HL-60 (cell line): ENCODE results near the gene IPCEF1.

Experiments
- DNase-seq, 2 experiments: peaks; one replicate each; pipeline ENCODE4 v3.0.0-alpha.2; 2010 to 2020; ENCODE audit warnings: low read depth in 1 of 2, low spot score in 1 of 2
- H3K27ac ChIP-seq: fragments of 250-450 bp; sonication (Bioruptor Pico); replicated peaks from 2 replicates; pipeline ENCODE4 v1.5.1; 2020; ENCODE audit warnings: mild to moderate bottlenecking, moderate library complexity
- H3K27me3 ChIP-seq: fragments of 250-450 bp; sonication (Bioruptor Pico); 2 replicates; pipeline ENCODE4 v1.5.1; 2021; ENCODE audit warnings: mild to moderate bottlenecking, moderate library complexity; ENCODE audit not compliant: insufficient read depth, poor library complexity, severe bottlenecking
- H3K4me3 ChIP-seq: replicated peaks from 2 replicates; pipeline ENCODE4 v1.5.1; 2011; ENCODE audit warnings: mild to moderate bottlenecking, control low read depth, low read length; ENCODE audit not compliant: insufficient read depth
- GABPA ChIP-seq: IDR thresholded peaks from 2 replicates; pipeline ENCODE4 v1.6.1; 2012; ENCODE audit warnings: low read depth
- POLR2AphosphoS5 ChIP-seq: IDR thresholded peaks from 2 replicates; pipeline ENCODE4 v1.6.1; 2012; ENCODE audit warnings: low read depth
- REST ChIP-seq: IDR thresholded peaks from 2 replicates; pipeline ENCODE4 v1.6.1; 2012; ENCODE audit warnings: low read depth; ENCODE audit not compliant: insufficient replicate concordance
- SPI1 ChIP-seq: IDR thresholded peaks from 2 replicates; pipeline ENCODE4 v1.6.1; 2012; ENCODE audit warnings: low read depth, mild to moderate bottlenecking, borderline replicate concordance
- TF ChIP-seq, protein P1 (sequence below): IDR thresholded peaks from one replicate; pipeline ENCODE4 v1.5.1; 2011; ENCODE audit warnings: low read length, control low read depth, inconsistent platforms; ENCODE audit not compliant: insufficient read depth

The IPCEF1 gene

DNA sequence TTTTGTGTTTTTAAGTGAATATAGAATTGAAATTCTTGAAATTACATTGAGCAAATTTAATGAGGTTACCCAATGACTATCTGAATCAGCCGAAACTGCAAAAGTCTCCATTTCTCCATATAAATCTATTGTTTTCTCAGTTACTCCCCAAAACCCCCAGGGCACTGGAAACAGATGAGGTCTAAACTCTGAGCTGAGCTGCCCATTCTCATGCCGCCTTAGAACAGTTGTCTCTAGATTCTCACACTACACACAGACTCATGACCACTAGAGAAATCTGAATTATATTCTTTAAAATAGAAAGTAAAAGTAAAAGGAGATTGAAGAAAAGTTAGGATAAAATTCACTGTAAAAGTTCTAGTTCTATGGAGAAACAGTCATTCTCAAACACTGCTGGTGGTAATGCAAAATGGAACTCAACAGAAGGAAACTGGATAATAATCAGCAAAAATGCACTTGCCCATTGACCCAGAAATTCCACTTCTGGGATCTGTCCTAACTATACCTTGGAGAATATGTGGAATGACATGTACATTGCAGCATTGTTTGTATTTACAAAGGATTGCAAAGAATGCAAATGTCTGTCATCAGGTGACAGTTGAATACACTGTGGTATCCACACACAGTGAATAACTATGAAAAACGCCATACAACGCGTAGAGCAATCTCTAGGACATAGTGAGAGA is 125.5 kb downstream of the IPCEF1 start:
- DNase-seq: no peak
- H3K27ac ChIP-seq: no peak overlapping the region
- no peaks in the 10 kb centered on the region for H3K27me3 ChIP-seq
- H3K4me3 ChIP-seq: no peak overlapping the region
- TF ChIP-seq GABPA (no peak), REST (no peak), POLR2AphosphoS5 (no peak), SPI1 (no peak)
- TF ChIP-seq, protein P1, sequence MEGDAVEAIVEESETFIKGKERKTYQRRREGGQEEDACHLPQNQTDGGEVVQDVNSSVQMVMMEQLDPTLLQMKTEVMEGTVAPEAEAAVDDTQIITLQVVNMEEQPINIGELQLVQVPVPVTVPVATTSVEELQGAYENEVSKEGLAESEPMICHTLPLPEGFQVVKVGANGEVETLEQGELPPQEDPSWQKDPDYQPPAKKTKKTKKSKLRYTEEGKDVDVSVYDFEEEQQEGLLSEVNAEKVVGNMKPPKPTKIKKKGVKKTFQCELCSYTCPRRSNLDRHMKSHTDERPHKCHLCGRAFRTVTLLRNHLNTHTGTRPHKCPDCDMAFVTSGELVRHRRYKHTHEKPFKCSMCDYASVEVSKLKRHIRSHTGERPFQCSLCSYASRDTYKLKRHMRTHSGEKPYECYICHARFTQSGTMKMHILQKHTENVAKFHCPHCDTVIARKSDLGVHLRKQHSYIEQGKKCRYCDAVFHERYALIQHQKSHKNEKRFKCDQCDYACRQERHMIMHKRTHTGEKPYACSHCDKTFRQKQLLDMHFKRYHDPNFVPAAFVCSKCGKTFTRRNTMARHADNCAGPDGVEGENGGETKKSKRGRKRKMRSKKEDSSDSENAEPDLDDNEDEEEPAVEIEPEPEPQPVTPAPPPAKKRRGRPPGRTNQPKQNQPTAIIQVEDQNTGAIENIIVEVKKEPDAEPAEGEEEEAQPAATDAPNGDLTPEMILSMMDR: no peak

DNA sequence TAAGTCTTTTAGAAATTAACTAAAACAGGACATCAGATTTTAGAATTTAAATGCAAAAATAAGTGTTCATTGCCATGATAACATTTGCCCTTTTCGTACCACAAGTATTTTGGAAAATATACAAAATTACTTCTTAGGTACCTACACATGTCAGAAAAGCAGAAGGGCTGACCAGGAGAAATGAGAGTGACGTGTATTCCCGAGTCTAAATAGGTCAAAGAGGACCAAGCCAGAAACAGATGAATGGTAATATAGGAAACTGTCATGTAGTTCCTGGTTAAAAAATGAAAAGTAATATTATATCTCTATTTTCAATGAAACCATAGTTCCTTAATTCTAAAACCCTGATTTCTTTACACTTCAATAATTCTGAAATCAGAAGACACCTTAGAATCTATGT is 126.2 kb downstream of the IPCEF1 start:
- no peak for TF ChIP-seq SPI1
- TF ChIP-seq POLR2AphosphoS5: no peak
- TF ChIP-seq REST: no peak
- no peak for TF ChIP-seq GABPA
- TF ChIP-seq, protein P1: no peak

DNA sequence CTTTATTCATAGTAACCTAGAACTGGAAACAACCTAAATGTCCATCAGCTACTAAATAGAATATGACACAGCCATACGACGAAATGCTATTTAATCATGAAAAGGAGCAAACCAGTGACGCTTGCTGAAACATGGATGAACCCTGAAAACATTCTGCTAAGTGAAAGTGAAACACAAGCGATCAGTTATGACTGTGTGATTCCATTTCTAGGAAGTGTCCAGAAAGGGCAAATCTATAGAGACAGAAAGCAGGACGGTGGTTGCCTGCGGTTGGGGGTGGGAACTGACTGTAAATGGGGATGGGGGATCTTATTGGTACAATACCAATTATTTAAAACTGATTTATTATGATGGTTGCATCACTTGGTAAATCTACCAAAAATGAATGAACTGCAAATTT is 126.8 kb downstream of the IPCEF1 start:
- DNase-seq: no peak
- no peak for TF ChIP-seq SPI1
- TF ChIP-seq REST: no peak
- TF ChIP-seq, protein P1: no peak
- TF ChIP-seq POLR2AphosphoS5: no peak
- no peak for TF ChIP-seq GABPA
- H3K4me3 ChIP-seq: no peak overlapping the region

More for the DNA sequence above, 126.2 kb downstream of the IPCEF1 start:
- H3K4me3 ChIP-seq: no peak overlapping the region
- no peak overlapping the region for H3K27ac ChIP-seq
- no peak for DNase-seq
- H3K27me3 ChIP-seq: no peaks in the 10 kb centered on the region

More for the DNA sequence above, 126.8 kb downstream of the IPCEF1 start:
- Histone ChIP-seq H3K27me3 (no peaks in the 10 kb centered on the region), H3K27ac (no peak overlapping the region)
